ENCODE measurements around the gene DCAF6.

- TF ChIP-seq CTCF (IDR thresholded peaks at IDR 0.05; ENCODE audit: low read length) (no peak), EZH2 (IDR thresholded peaks at IDR 0.05; ENCODE audit: borderline replicate concordance, low read length) (no peak)
Measured at GRCh38 chr1:167984886-167985489, 48.5 kb downstream of the DCAF6 start.
